ENCODE results near the gene CC2D1A. TPM values are rescaled to one million over a fixed set of nuclear protein-coding genes. Genes with fewer than 3 reads are reported as not detected.

The CC2D1A gene
- total and polyA plus RNA-seq, 2 experiments from 2014 or later, result 23.1 to 39.7 TPM

GRCh38 chr19:13962699-13963602 is 57.0 kb downstream of the CC2D1A start (continued):
- no peak for TF ChIP-seq ZNF114 (CRISPR knock-in tag; IDR thresholded peaks at IDR 0.05)
- TF ChIP-seq ZNF462 (CRISPR knock-in tag; IDR thresholded peaks at IDR 0.05), result no peak
- no peak for TF ChIP-seq ETS1 (IDR thresholded peaks at IDR 0.05)

GRCh38 chr19:13963603-13964105 is 57.7 kb downstream of the CC2D1A start:
- peaks cover 31% of the 10 kb centered on the region for H3K36me3 Mint-ChIP-seq (ENCODE audit: low read depth)
- peaks cover 26% of the 10 kb centered on the region for H3K27me3 Mint-ChIP-seq (ENCODE audit: insufficient read depth, low read depth, poor library complexity)
- H3K4me3 Mint-ChIP-seq, result peak overlapping the region; percentile 63; the same call in 2 of the 3 replicates
- no peaks in the 10 kb centered on the region; the same call in 1 of the 2 replicates for H3K4me1 ChIP-seq (ENCODE audit: insufficient read depth)
- H3K9me2 ChIP-seq (ENCODE audit: insufficient read depth), result no peaks in the 10 kb centered on the region
- no peak overlapping the region for H3K27ac ChIP-seq (ENCODE audit: low read depth)
- H2AFZ ChIP-seq, result peak overlapping the region; percentile 80; the same call in 1 of the 2 replicates
- H3F3A ChIP-seq (replicated peaks; ENCODE audit: low read depth), result 0 out of 2 replicates have a peak, but pooled peaks cover 6% of the 10 kb centered on the region
- H3K79me2 ChIP-seq (replicated peaks; ENCODE audit: insufficient read depth), result no peaks in the 10 kb centered on the region
- no peaks in the 10 kb centered on the region for H3K36me3 ChIP-seq (ENCODE audit: insufficient read depth)
- H3K9me3 Mint-ChIP-seq, result no peaks in the 10 kb centered on the region
- H3K27ac Mint-ChIP-seq, result no peak overlapping the region
- DNase-seq (ENCODE audit: low spot score) (peak; percentile 82), ATAC-seq (peak; percentile 46)
- H3K4me2 ChIP-seq, result peak overlapping the region; percentile 96
- peaks cover 5% of the 10 kb centered on the region for H3K4me1 Mint-ChIP-seq
- H3K4me3 ChIP-seq, result peak overlapping the region; percentile 82
- H3K27me3 ChIP-seq (ENCODE audit: insufficient read depth), result peaks cover 11% of the 10 kb centered on the region
- H4K20me1 ChIP-seq (replicated peaks; ENCODE audit: insufficient read depth), result no peaks in the 10 kb centered on the region
- TF ChIP-seq ZNF331 (CRISPR knock-in tag; IDR thresholded peaks at IDR 0.05; ENCODE audit: low read depth), result no peak
- TF ChIP-seq ETS1 (IDR thresholded peaks at IDR 0.05), result no peak
- TF ChIP-seq STAT1 (IDR thresholded peaks at IDR 0.05; ENCODE audit: unreplicated experiment), result no peak
- no peak for TF ChIP-seq EZH2phosphoT487 (IDR thresholded peaks at IDR 0.05; ENCODE audit: unreplicated experiment)
- no peak for TF ChIP-seq NANOG (IDR thresholded peaks at IDR 0.05; ENCODE audit: borderline replicate concordance)
- no peak for TF ChIP-seq REST (IDR thresholded peaks at IDR 0.05; ENCODE audit: unreplicated experiment)
- TF ChIP-seq ZNF114 (CRISPR knock-in tag; IDR thresholded peaks at IDR 0.05), result no peak
